Measurements from ENCODE around the gene GBF1. TPM values are rescaled to one million over a fixed set of nuclear protein-coding genes. Genes with fewer than 3 reads are reported as not detected.
A peak's percentile ranks its signal among the peaks of the same experiment; 100 is the strongest.

GBF1 gene
- 23.5 and 23.7 TPM in 2 replicates for total RNA-seq (2021)
- long read RNA-seq, partial matches to known transcripts = 53 of 73 reads
- long read RNA-seq, other reads (novel, unspliced or antisense) = 20 of 73 reads

GRCh38 chr10:102245082-102245931, at the start of gene GBF1:
Gene GBF1, plus strand, starts transcription at chr10:102245532. Its CDS starts 13,407 bp downstream, at chr10:102258939.
- H3K4ac ChIP-seq (ENCODE audit: low read depth, low read length) = no peak within 1 kb of the TSS
- peak within 1 kb of the TSS; percentile 88 for H3K4me2 ChIP-seq (ENCODE audit: insufficient read depth, insufficient read length, low read length)
- H3K9ac ChIP-seq (ENCODE audit: extremely low read depth, insufficient read length, low read length) = peak within 1 kb of the TSS; percentile 61
- H3K4me1 Mint-ChIP-seq = peaks cover 29 to 35% of the 10 kb centered on the region in 2 experiments
- peaks cover 13% of the 10 kb centered on the region for H3K23me2 ChIP-seq (ENCODE audit: insufficient read length, low read depth, low read length, poor library complexity, severe bottlenecking)
- H3K18ac ChIP-seq (ENCODE audit: insufficient read length, low read depth, low read length) = no peak within 1 kb of the TSS
- H4K5ac ChIP-seq (ENCODE audit: insufficient read length, low read depth, low read length) = no peak within 1 kb of the TSS
- peak; percentile 98 for DNase-seq
- H3K14ac ChIP-seq (ENCODE audit: insufficient read depth, low read length) = no peak within 1 kb of the TSS
- no peak within 1 kb of the TSS for H4K8ac ChIP-seq (replicated peaks; ENCODE audit: insufficient read length, low read depth, low read length)
- no peaks in the 10 kb centered on the region for H3K4me1 ChIP-seq (ENCODE audit: insufficient read depth, low read length)
- WGBS (ENCODE audit: extremely low coverage, insufficient read length, low lambda C conversion rate) = no CpG with 5 or more reads among the region's 47 CpGs
- peak within 1 kb of the TSS; percentile 79 to 94 (median 90); a peak in 6 of 7 replicates for H3K27ac Mint-ChIP-seq
- peaks cover 5% of the 10 kb centered on the region; the same call in 1 of the 2 replicates for H3K79me2 ChIP-seq (ENCODE audit: insufficient read depth, low read length)
- peak within 1 kb of the TSS; percentile 94 to 98 for H3K4me3 Mint-ChIP-seq
- H3K9me3 ChIP-seq (ENCODE audit: control insufficient read depth, low read depth, low read length) = no peaks in the 10 kb centered on the region
- no peak within 1 kb of the TSS for H2BK12ac ChIP-seq (ENCODE audit: insufficient read length, low read depth, low read length)
- no peak within 1 kb of the TSS for H2AK5ac ChIP-seq (ENCODE audit: insufficient read length, low read length)
- H2BK5ac ChIP-seq (ENCODE audit: insufficient read length, low read length) = no peak within 1 kb of the TSS
- no peak within 1 kb of the TSS for H3K56ac ChIP-seq (ENCODE audit: insufficient read length, low read depth, low read length)
- H3K27me3 ChIP-seq (ENCODE audit: insufficient read depth, low read length) = peaks cover 22% of the 10 kb centered on the region
- H2AFZ ChIP-seq (ENCODE audit: low read length) = peak within 1 kb of the TSS; percentile 32
- no peak within 1 kb of the TSS for H4K91ac ChIP-seq (ENCODE audit: insufficient read length, low read depth, low read length)
- no peak within 1 kb of the TSS for H3K27ac ChIP-seq (ENCODE audit: insufficient read length, low read depth, low read length)
- peaks cover 39% of the 10 kb centered on the region for H3K27me3 Mint-ChIP-seq (ENCODE audit: low read depth)
- no peaks in the 10 kb centered on the region for H3K9me3 Mint-ChIP-seq
- no peaks in the 10 kb centered on the region for H4K20me1 ChIP-seq (ENCODE audit: control insufficient read depth, insufficient read depth, insufficient read length)
- no peak within 1 kb of the TSS for H3K23ac ChIP-seq (ENCODE audit: insufficient read length, low read depth, low read length)
- H3T11ph ChIP-seq (ENCODE audit: low read length) = no peak within 1 kb of the TSS
- no peak within 1 kb of the TSS for H2BK20ac ChIP-seq (ENCODE audit: low read depth, low read length, poor library complexity, severe bottlenecking)
- H3K79me1 ChIP-seq (ENCODE audit: insufficient read depth, low read depth, low read length, poor library complexity, severe bottlenecking) = peaks cover 2% of the 10 kb centered on the region
- no peak within 1 kb of the TSS for H2BK120ac ChIP-seq (ENCODE audit: low read depth, low read length, poor library complexity, severe bottlenecking)
- H2BK15ac ChIP-seq (ENCODE audit: low read depth, low read length) = no peak within 1 kb of the TSS
- no peaks in the 10 kb centered on the region; a peak in 1 of 7 replicates for H3K36me3 Mint-ChIP-seq (ENCODE audit: insufficient read depth in 1 of 3, low read depth in 3 of 3)
- TF ChIP-seq CTCF (conservative IDR thresholded peaks at IDR 0.05) = no peak
